ENCODE results near the gene CP. TPM values are rescaled to one million over a fixed set of nuclear protein-coding genes. Genes with fewer than 3 reads are reported as not detected.
"Not testable (repeated sequence)": the region's sequence is repeated elsewhere in the genome, so short reads cannot be mapped to it uniquely, and the experiment has no call there.

The CP gene
- total RNA-seq, 1 donor from 2014 or later, result 1.7 TPM

DNA sequence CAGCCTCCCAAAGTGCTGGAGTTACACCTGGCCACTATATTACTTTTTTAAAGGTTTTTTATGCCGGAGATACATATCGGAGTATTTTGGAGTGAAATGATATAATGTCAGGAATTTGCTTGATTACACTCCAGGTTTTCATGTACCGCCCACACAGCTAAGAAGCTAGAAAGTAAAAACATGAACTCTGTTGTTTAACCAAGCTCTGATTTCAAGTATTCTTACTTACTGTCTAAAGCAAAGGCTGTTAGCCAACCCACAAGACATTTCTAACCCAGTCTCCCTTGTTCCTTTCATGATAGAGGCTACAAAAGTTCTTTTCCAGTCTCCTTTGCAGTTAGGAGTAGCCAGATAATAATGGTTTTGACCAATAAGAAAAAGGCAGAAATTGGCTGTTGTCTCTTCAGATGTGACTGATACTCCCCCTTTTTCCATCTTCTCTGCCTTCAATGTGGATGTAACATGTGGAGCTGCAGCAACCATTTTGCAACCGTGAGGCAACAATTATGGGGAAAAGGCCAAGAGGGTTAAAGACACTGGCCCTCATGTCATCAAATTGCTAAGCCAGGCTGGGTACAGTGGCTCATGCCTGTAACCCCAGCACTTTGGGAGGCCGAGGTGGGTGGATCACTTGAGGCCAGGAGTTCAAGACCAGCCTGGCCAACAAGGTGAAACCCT lies 6.1 kb upstream of the CP start:
- DNase-seq, result no peak

DNA sequence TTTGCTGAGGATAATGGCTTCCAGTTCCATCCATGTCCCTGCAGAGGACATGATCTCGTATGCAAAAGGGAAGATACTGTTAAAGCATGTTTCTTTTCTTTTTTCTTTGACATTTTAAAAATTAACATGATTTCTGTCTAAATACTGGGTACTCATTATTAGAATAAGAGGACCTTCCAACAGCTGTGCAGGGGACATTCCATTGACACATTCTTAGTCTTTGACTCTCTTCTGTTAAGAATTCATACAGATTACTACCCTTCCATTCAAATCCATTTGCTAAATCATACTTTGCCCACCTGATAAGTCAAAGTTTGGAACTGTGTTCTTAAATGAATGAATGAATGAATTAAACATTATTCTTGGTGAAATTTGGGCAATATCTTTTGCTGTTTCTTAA lies 5.1 kb upstream of the CP start:
- no peak for DNase-seq

DNA sequence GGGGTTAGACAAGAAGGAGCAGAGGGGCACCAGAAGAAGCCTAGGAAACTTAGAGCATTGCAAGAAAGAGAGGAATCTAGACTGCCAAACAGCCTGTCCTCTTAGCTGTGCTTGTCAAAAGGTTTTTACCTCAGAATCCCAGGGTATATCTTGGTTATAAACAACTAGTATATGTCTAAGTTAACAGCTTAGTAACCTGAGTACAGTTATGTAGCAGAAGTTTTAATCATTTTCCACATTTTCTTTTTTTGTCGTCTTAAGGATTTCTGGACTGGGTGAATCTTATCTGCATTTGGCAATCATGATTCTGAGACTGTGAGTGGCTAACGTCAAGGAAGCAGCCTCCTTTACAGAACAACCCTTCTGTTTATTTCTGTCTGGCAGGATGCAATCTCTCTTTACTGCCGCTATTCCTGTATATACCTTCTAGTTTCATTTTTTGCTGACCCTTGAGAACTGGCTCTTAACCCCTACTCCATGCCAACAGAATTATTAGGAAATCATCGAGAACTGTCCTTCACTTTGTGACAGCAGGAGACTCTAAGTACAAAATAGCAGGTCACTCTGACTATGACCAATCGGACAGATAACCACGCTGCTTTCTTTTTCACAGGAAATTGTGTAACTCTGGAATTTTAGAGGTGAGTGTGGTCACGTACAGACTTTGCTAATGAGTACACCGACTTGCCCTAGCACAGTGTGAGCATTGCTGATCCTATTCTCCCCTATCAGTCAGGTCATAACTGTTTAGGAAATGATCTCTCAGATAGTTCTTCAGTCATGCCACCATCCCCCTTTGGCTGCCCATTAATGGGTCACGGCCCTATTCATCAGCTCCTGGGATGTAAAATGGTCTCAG lies 3.3 kb upstream of the CP start:
- no peak for DNase-seq

DNA sequence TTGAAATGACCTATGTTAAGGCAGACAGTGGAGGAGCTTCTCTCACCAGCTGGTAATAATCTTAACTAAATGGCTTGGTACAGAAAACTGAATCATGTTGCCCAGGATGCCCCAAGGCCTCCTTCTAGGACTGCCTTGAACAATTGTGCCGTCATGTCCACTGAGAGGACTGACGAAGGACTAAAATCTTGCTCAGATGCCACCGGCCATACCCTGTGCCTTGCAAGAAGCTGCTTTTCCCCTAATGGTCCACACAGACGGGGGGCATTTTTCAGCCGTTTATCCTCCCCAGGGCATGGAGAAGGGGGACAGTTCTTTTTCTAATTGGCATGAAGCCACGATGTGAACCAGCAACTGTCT lies 1.8 kb upstream of the CP start:
- DNase-seq, result no peak

- DNase-seq, result not testable (repeated sequence)
These were observed 2.1 kb downstream of the CP start for GRCh38 chr3:149219380-149220121.

DNA sequence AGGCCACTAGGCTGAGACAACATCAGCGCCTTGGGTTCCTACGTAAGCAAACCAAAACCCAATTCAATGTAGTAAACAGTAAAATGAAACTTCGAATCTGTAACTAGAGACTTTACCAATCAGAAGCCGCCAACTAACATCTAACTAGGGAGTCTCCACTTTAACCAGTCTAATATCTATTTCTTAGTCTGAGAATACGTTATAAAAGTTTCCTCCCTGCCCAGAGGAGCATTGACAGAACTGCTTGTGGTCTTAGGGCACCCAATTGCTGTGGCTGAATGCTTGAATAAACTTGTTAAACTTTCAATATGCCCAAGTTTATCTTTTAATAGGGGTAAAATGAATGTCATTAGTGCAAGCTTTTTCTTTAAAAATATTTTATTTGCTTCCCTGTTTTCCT lies 4.3 kb downstream of the CP start:
- no peak for DNase-seq

GRCh38 chr3:149216193-149216869 lies 5.3 kb downstream of the CP start:
- no peak for DNase-seq

DNA sequence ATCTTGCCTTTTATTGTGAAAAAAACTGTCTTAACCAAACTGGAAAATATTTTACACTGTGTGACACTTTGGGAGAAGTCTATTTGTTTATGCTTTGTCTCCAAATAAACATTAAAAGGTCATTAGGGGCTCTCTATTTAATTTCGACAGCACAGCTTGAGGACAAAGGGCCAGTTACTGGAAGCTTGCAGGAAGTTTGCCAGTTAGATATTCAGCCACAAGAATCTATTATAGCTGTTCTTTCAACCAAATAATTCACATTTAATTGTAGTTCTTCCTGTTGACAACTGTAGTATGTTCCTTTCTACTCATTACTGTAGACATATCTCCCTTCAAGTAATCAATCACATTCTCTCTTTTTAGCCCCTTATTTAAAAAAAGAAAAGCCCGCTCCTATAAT lies 6.1 kb downstream of the CP start:
- DNase-seq, result no peak

GRCh38 chr3:149214702-149215101 lies 6.9 kb downstream of the CP start:
- DNase-seq, result no peak

DNA sequence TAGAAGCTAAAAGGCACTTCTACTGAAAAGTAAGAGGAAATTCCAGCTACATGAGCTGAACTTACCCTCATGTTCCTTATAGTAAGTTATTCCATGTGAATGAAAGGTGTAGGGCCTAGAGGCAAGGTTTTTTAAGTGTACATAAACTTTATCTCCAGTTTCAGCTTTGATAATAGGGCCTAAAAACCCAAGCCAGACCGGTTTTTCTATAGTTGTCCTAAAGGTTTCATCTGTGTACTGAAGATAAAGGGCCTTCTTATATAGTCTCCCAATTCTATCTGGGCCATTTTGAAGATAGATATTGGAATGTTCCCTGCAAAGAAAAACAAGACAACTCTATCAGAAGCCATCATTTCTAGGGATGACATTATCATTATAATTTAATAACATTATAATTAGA lies 9.2 kb downstream of the CP start:
- no peak for DNase-seq

DNA sequence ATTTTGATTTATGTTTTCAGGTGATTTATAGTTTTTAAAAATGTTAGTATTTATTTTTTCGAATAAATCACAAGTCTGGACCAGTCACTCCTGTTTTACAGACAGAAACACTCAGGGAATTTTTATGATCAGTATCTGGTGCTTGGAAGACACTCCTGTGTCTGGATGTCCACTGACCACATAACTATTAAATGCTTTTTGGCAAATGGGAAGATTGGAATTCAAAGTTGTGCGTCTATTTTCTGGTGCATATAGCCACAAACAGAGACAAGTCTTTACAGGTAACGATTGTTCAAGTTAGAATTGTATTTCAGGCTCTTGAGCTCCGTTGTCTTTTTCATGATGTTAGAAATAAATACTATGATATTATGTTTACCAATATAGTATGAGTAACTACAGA lies 12.2 kb downstream of the CP start:
- DNase-seq, result no peak

- no peak for DNase-seq
These were observed 14.2 kb downstream of the CP start for GRCh38 chr3:149207475-149207874.

GRCh38 chr3:149204390-149204991 lies 17.1 kb downstream of the CP start:
- no peak for DNase-seq

DNA sequence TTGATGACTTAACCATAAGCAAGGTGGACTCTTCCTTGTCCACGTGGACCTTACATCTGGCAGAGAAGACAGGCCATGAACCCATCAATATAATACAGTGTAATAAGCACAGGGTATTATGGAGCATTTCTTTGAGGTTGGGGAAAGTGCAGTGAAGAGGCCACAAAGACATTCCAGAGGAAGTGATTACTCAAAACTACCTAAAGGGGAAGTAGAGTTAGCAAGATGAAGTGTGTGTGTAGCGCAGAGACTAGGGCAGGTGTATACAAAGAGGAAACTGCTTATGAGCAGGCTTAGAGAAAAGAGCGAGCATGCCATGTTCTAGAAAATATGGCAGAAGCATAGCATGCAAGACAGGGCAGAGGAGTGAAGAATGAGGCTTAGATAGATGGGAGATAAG lies 17.9 kb downstream of the CP start:
- DNase-seq, result no peak

DNA sequence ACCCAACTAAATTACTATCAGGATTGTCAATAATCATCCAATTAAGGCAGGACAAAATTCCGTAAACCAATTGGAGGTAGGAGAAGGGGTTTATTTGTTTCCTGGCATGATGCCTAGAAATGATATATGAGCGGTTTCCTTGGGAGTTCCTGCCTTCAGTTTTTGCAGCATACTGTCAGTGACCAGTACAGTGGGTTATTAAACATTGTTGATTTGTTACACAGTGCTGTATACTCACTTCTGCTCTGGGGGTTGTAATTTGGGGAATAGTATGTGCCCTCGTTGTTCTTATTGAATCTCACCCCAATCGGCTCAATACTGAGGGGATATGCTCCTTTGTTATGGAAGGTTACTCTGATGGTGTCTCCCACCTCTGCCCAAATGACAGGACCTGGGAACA lies 22.2 kb downstream of the CP start:
- DNase-seq, result no peak

DNA sequence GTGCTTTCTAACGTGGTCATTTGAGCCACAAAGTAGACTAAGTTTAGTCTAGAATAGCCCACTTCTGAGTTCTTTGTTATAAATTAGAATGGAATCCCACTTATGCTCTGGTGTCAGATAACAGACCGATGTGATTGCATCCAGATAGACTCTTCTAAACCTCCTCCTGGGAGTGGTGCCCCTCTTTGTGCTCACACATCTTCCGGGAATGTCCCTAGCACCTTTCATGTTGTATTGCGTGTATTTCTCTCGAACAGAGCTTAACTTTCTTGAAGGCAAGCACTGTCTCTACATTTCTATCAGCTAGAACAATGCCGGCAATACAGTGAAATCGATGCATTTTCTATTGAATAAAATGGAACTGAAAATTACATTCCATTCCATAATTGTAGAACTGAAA lies 23.0 kb downstream of the CP start:
- no peak for DNase-seq

GRCh38 chr3:149197669-149198068 lies 24.0 kb downstream of the CP start:
- no peak for DNase-seq

DNA sequence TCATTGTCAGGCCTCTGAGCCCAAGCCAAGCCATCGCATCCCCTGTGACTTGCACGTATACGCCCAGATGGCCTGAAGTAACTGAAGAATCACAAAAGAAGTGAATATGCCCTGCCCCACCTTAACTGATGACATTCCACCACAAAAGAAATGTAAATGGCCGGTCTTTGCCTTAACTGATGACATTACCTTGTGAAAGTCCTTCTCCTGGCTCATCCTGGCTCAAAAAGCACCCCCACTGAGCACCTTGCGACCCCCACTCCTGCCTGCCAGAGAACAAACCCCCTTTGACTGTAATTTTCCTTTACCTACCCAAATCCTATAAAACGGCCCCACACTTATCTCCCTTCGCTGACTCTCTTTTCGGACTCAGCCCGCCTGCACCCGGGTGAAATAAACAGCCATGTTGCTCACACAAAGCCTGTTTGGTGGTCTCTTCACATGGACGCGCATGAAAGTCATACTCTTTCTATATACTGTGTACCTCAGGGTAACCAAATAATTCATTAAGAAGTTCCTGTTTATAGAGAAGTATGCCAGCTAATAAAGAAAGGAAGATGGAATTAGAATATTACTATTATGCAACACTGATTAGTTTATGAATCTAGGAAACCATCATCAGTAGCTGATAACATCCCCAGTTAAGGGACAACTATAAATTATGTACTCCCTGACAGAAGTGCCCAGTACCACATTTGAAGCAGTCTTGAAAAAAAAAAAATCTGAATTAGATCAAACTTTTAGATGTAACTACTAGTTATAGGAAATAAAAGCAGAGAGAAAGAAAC lies 24.6 kb downstream of the CP start:
- DNase-seq, result not testable (repeated sequence)

DNA sequence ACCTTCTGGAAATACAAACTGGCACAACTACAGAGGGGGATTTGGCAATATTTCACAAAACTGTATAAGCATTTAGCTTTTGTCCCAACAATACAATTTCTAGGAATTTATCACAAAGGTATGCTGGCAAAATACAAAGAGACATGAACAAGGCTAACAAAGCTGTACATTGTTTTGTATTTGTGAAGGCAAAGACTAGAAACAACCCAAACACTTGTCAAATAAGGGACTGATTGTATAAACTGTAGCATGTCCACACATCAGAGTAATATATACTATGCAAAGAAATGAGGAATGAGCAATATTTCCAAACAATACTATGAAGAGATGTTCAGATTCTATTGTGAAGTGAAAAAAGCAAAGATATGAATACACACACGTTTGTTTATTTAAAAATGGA lies 26.4 kb downstream of the CP start:
- no peak for DNase-seq

DNA sequence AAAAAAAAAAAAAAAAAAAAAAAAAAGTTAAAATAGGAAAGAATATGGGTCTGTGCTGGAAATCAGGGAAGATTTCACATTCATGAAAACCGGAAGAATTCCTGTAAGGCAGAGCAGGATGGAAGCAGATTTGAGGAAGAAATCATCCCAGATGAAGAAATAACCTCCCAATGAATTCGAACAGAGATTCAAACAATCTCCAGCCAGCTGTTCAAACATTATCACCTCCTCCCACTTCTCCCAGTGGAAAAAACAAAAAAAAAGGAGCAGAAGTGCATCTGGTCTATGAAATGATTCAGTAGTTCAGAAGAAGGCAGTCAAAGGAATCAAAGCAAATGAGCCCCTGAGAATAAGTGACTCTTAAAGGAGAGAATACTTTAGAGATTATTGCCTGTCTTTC lies 33.1 kb downstream of the CP start:
- DNase-seq, result no peak

GRCh38 chr3:149186721-149187120 lies 34.9 kb downstream of the CP start:
- DNase-seq, result no peak

- no peak for DNase-seq
These were observed 35.4 kb downstream of the CP start for GRCh38 chr3:149186219-149186618.
